HepG2 (cell line): Measurements from ENCODE around the gene ENTPD2. TPM values are rescaled to one million over a fixed set of nuclear protein-coding genes. Genes with fewer than 3 reads are reported as not detected.

ENCODE experiments used
- ARHGAP35 ChIP-seq: sonication (generic); formaldehyde crosslinking; IDR thresholded peaks from 2 replicates; pipeline ENCODE4 v1.9.0; 2022; ENCODE audit warnings: mild to moderate bottlenecking, inconsistent platforms, moderate library complexity, missing genetic modification reagents, borderline replicate concordance
- DMAP1 ChIP-seq: IDR thresholded peaks from 2 replicates; pipeline ENCODE4 v1.6.1; 2016
- GATAD1 ChIP-seq: IDR thresholded peaks from 2 replicates; pipeline ENCODE4 v1.6.1; 2016; ENCODE audit warnings: missing genetic modification reagents, missing compliant biosample characterization
- ZNF10 ChIP-seq: sonication (generic); formaldehyde crosslinking; IDR thresholded peaks from 2 replicates; pipeline ENCODE4 v1.4.0; 2020; ENCODE audit warnings: mild to moderate bottlenecking, low read depth, missing genetic modification reagents, borderline replicate concordance
- ZNF329 ChIP-seq: sonication (generic); formaldehyde crosslinking; IDR thresholded peaks from 2 replicates; pipeline ENCODE4 v1.9.0; 2021; ENCODE audit warnings: low read depth, mild to moderate bottlenecking, missing genetic modification reagents
- ZNF570 ChIP-seq: sonication (generic); formaldehyde crosslinking; IDR thresholded peaks from 2 replicates; pipeline ENCODE4 v1.4.0; 2020; ENCODE audit warnings: mild to moderate bottlenecking, missing genetic modification reagents, borderline replicate concordance
- ZNF577 ChIP-seq: sonication (generic); formaldehyde crosslinking; IDR thresholded peaks from 2 replicates; pipeline ENCODE4 v1.4.0; 2020; ENCODE audit warnings: mild to moderate bottlenecking, low read depth, missing genetic modification reagents, borderline replicate concordance
- ZNF589 ChIP-seq: sonication (generic); formaldehyde crosslinking; conservative IDR thresholded peaks from 2 replicates; pipeline ENCODE4 v1.8.0; 2022; ENCODE audit warnings: mild to moderate bottlenecking, moderate library complexity, missing genetic modification reagents
- ZNF619 ChIP-seq: sonication (generic); formaldehyde crosslinking; IDR thresholded peaks from 2 replicates; pipeline ENCODE4 v1.4.0; 2020; ENCODE audit warnings: mild to moderate bottlenecking, missing genetic modification reagents
- ZSCAN29 ChIP-seq: sonication (generic); formaldehyde crosslinking; conservative IDR thresholded peaks from 2 replicates; pipeline ENCODE4 v1.4.0; 2020; ENCODE audit warnings: mild to moderate bottlenecking, missing genetic modification reagents
- polyA plus RNA-seq, 8 experiments: library from polyadenylated mRNA; depleted of rRNA in 3 of 8; stranded (reverse) in 7 of 8; unstranded in 1 of 8; fragments of >200 nt; fragmentation: Illumina TruSeq in 4 of 8; extraction: Trizol in 4 of 8; gene quantifications; 2 replicates each; pipeline versions ENCODE4 v1.2.1 to v1.2.3, GENCODE V29; 2011 to 2016; ENCODE audit warnings: low read depth in 4 of 8, missing spikeins in 1 of 8, mixed read lengths in 1 of 8; ENCODE audit not compliant: insufficient read depth in 1 of 8
- total RNA-seq, 5 experiments: library from RNA; depleted of rRNA; stranded (reverse); fragments of >200 nt; fragmentation: Illumina TruSeq; extraction: Trizol; gene quantifications; 2 replicates each; pipeline ENCODE4 v1.2.3, GENCODE V29; 2016; ENCODE audit warnings: low read depth in 1 of 5
- TF ChIP-seq, protein P1 (sequence below): sonication (generic); formaldehyde crosslinking; IDR thresholded peaks from 2 replicates; pipeline ENCODE4 v1.4.0; 2020; ENCODE audit warnings: missing genetic modification reagents
- TF ChIP-seq, protein P2 (sequence below): sonication (generic); formaldehyde crosslinking; IDR thresholded peaks from 2 replicates; pipeline ENCODE4 v1.4.0; 2020; ENCODE audit warnings: mild to moderate bottlenecking, missing genetic modification reagents
- TF ChIP-seq, protein P3 (sequence below): sonication (generic); formaldehyde crosslinking; IDR thresholded peaks from 2 replicates; pipeline ENCODE4 v1.5.0; 2020; ENCODE audit warnings: mild to moderate bottlenecking, missing genetic modification reagents
- TF ChIP-seq, protein P4 (sequence below): sonication (generic); formaldehyde crosslinking; IDR thresholded peaks from 2 replicates; pipeline ENCODE4 v1.9.0; 2022; ENCODE audit warnings: missing genetic modification reagents, mild to moderate bottlenecking, borderline replicate concordance
- TF ChIP-seq, protein P5 (sequence below): sonication (generic); formaldehyde crosslinking; IDR thresholded peaks from 2 replicates; pipeline ENCODE4; 2020; ENCODE audit warnings: missing genetic modification reagents, mild to moderate bottlenecking, borderline replicate concordance
- TF ChIP-seq, protein P6 (sequence below): IDR thresholded peaks from 2 replicates; pipeline ENCODE4 v1.6.1; 2016; ENCODE audit warnings: mild to moderate bottlenecking

Gene ENTPD2
- total and polyA plus RNA-seq, 2 of the 13 experiments (the other 11 are each of a cell fraction or from before 2014, with no cell fraction given): 0.95 to 3.2 TPM

- peak; percentile 93 for TF ChIP-seq DMAP1 (CRISPR knock-in tag)
- TF ChIP-seq, protein P1, sequence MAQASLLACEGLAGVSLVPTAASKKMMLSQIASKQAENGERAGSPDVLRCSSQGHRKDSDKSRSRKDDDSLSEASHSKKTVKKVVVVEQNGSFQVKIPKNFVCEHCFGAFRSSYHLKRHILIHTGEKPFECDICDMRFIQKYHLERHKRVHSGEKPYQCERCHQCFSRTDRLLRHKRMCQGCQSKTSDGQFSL (CRISPR knock-in tag): no peak
- TF ChIP-seq, protein P2, sequence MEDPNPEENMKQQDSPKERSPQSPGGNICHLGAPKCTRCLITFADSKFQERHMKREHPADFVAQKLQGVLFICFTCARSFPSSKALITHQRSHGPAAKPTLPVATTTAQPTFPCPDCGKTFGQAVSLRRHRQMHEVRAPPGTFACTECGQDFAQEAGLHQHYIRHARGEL (CRISPR knock-in tag): no peak
- TF ChIP-seq GATAD1 (CRISPR knock-in tag): peak; percentile 88
- no peak for TF ChIP-seq ZNF570 (CRISPR knock-in tag)
- no peak for TF ChIP-seq ZNF10 (CRISPR knock-in tag)
- 0 out of 2 replicates have a peak, but pooled peaks have one; percentile 4 for TF ChIP-seq ZNF589 (CRISPR knock-in tag)
- TF ChIP-seq, protein P3, sequence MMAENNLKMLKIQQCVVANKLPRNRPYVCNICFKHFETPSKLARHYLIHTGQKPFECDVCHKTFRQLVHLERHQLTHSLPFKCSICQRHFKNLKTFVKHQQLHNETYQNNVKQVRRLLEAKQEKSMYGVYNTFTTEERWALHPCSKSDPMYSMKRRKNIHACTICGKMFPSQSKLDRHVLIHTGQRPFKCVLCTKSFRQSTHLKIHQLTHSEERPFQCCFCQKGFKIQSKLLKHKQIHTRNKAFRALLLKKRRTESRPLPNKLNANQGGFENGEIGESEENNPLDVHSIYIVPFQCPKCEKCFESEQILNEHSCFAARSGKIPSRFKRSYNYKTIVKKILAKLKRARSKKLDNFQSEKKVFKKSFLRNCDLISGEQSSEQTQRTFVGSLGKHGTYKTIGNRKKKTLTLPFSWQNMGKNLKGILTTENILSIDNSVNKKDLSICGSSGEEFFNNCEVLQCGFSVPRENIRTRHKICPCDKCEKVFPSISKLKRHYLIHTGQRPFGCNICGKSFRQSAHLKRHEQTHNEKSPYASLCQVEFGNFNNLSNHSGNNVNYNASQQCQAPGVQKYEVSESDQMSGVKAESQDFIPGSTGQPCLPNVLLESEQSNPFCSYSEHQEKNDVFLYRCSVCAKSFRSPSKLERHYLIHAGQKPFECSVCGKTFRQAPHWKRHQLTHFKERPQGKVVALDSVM (CRISPR knock-in tag): peak; percentile 45; the same call in 1 of the 2 replicates
- TF ChIP-seq ZNF619 (CRISPR knock-in tag): no peak; the same call in 1 of the 2 replicates
- no peak for TF ChIP-seq ARHGAP35 (CRISPR knock-in tag)
- TF ChIP-seq, protein P4, sequence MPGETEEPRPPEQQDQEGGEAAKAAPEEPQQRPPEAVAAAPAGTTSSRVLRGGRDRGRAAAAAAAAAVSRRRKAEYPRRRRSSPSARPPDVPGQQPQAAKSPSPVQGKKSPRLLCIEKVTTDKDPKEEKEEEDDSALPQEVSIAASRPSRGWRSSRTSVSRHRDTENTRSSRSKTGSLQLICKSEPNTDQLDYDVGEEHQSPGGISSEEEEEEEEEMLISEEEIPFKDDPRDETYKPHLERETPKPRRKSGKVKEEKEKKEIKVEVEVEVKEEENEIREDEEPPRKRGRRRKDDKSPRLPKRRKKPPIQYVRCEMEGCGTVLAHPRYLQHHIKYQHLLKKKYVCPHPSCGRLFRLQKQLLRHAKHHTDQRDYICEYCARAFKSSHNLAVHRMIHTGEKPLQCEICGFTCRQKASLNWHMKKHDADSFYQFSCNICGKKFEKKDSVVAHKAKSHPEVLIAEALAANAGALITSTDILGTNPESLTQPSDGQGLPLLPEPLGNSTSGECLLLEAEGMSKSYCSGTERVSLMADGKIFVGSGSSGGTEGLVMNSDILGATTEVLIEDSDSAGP (CRISPR knock-in tag): peak; percentile 84
- TF ChIP-seq ZNF577 (CRISPR knock-in tag): no peak
- no peak; the same call in 1 of the 2 replicates for TF ChIP-seq ZNF329 (CRISPR knock-in tag)
- TF ChIP-seq, protein P5, sequence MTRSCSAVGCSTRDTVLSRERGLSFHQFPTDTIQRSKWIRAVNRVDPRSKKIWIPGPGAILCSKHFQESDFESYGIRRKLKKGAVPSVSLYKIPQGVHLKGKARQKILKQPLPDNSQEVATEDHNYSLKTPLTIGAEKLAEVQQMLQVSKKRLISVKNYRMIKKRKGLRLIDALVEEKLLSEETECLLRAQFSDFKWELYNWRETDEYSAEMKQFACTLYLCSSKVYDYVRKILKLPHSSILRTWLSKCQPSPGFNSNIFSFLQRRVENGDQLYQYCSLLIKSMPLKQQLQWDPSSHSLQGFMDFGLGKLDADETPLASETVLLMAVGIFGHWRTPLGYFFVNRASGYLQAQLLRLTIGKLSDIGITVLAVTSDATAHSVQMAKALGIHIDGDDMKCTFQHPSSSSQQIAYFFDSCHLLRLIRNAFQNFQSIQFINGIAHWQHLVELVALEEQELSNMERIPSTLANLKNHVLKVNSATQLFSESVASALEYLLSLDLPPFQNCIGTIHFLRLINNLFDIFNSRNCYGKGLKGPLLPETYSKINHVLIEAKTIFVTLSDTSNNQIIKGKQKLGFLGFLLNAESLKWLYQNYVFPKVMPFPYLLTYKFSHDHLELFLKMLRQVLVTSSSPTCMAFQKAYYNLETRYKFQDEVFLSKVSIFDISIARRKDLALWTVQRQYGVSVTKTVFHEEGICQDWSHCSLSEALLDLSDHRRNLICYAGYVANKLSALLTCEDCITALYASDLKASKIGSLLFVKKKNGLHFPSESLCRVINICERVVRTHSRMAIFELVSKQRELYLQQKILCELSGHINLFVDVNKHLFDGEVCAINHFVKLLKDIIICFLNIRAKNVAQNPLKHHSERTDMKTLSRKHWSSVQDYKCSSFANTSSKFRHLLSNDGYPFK (CRISPR knock-in tag): no peak
- TF ChIP-seq, protein P6, sequence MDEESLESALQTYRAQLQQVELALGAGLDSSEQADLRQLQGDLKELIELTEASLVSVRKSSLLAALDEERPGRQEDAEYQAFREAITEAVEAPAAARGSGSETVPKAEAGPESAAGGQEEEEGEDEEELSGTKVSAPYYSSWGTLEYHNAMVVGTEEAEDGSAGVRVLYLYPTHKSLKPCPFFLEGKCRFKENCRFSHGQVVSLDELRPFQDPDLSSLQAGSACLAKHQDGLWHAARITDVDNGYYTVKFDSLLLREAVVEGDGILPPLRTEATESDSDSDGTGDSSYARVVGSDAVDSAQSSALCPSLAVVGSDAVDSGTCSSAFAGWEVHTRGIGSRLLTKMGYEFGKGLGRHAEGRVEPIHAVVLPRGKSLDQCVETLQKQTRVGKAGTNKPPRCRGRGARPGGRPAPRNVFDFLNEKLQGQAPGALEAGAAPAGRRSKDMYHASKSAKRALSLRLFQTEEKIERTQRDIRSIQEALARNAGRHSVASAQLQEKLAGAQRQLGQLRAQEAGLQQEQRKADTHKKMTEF: peak; percentile 86
- no peak for TF ChIP-seq ZSCAN29 (CRISPR knock-in tag)
Measured at GRCh38 chr9:137086531-137087408, 32.9 kb upstream of the ENTPD2 start, which contains the start of gene MAN1B1 (continued).
